MM.1S (cell line): ENCODE measurements around the gene GDAP2.

Source experiments
- CTCF ChIP-seq: fragments of 300-600 bp; sonication (generic); IDR thresholded peaks from 2 replicates; pipeline ENCODE4 v1.5.1; 2016; ENCODE audit warnings: antibody characterized with exemption, low read length, mixed read lengths
- EZH2 ChIP-seq: fragments of 300-600 bp; sonication (generic); optimal IDR thresholded peaks from 2 replicates; pipeline ENCODE3; 2017; ENCODE audit warnings: low read depth, mild to moderate bottlenecking, antibody characterized with exemption, low read length, mixed read lengths
- EZH2phosphoT487 ChIP-seq: fragments of 300-600 bp; sonication (generic); IDR thresholded peaks from 2 replicates; pipeline ENCODE4 v1.6.1; 2018; ENCODE audit warnings: antibody characterized with exemption, low read length

- TF ChIP-seq EZH2phosphoT487 (no peak), CTCF (no peak), EZH2 (no peak)
These were observed 35.0 kb upstream of the GDAP2 start for GRCh38 chr1:117964290-117965038.
